Naive thymus-derived CD4-positive, alpha-beta T cell (primary cell): Measurements from ENCODE around the gene LSAMP. TPM values are rescaled to one million over a fixed set of nuclear protein-coding genes. Genes with fewer than 3 reads are reported as not detected.

Experiments
- ATAC-seq: fragments of 150-1000 bp; cut with Tn5 transposase; 2 replicates; pipeline ENCODE4 v1.10.0; 2021; ENCODE audit warnings: mild to moderate bottlenecking, moderate library complexity
- CTCF ChIA-PET: fragments of 350-600 bp; sonication (Branson Sonifier 250); formaldehyde crosslinking; loops from one replicate; lab custom pipeline; 2021; ENCODE audit warnings: antibody characterized with exemption; lab: Charles Lee
- POLR2A ChIA-PET: fragments of 350-600 bp; sonication (Branson Sonifier 250); formaldehyde crosslinking; loops from one replicate; lab custom pipeline; 2021; ENCODE audit warnings: antibody characterized with exemption, inconsistent platforms; lab: Charles Lee
- DNase-seq, 9 donors: peaks; one replicate each; pipeline versions ENCODE4 v3.0.0 to v3.0.0-alpha.2; 2020 to 2022; ENCODE audit warnings: mixed read lengths in 1 of 9
- H3K27ac ChIP-seq: one replicate; pipeline ENCODE4 v1.7.0; 2013; ENCODE audit warnings: mild to moderate bottlenecking, low read depth, low read length, moderate library complexity
- H3K27me3 ChIP-seq, 2 donors: one replicate each; pipeline ENCODE4 v1.7.0; 2013; ENCODE audit warnings: low read length in 2 of 2, mild to moderate bottlenecking in 2 of 2, moderate library complexity in 2 of 2; ENCODE audit not compliant: control insufficient read depth in 2 of 2, insufficient read depth in 2 of 2
- H3K36me3 ChIP-seq, 3 experiments: 1 replicate in 2 of 3; 2 replicates in 1 of 3; pipeline ENCODE4 v1.7.0; 2013; ENCODE audit warnings: low read length in 3 of 3, mild to moderate bottlenecking in 3 of 3, moderate library complexity in 1 of 3; ENCODE audit not compliant: insufficient read depth in 3 of 3, control insufficient read depth in 2 of 3
- H3K4me1 ChIP-seq, 2 donors: one replicate each; pipeline ENCODE4 v1.7.0; 2013; ENCODE audit warnings: low read length in 2 of 2, mild to moderate bottlenecking in 2 of 2, moderate library complexity in 1 of 2; ENCODE audit not compliant: control insufficient read depth in 2 of 2, insufficient read depth in 2 of 2
- H3K4me3 ChIP-seq: 2 replicates; pipeline ENCODE4 v1.7.0; 2013; ENCODE audit warnings: mild to moderate bottlenecking, low read length
- H3K9me3 ChIP-seq, 3 experiments: 1 replicate in 2 of 3; 2 replicates in 1 of 3; pipeline ENCODE4 v1.7.0; 2013; ENCODE audit warnings: low read length in 3 of 3; ENCODE audit not compliant: control insufficient read depth in 2 of 3
- H3K27ac Mint-ChIP-seq, 9 donors: one replicate each; pipeline ENCODE4 v1.8.0; 2020 to 2022; ENCODE audit warnings: mixed read lengths in 9 of 9, mild to moderate bottlenecking in 8 of 9, moderate library complexity in 5 of 9, inconsistent platforms in 2 of 9
- H3K27me3 Mint-ChIP-seq, 5 donors: one replicate each; pipeline ENCODE4 v1.8.0; 2021 to 2022; ENCODE audit warnings: mixed read lengths in 5 of 5, mild to moderate bottlenecking in 1 of 5
- H3K36me3 Mint-ChIP-seq, 5 donors: one replicate each; pipeline ENCODE4 v1.8.0; 2020 to 2022; ENCODE audit warnings: mixed read lengths in 5 of 5, mild to moderate bottlenecking in 3 of 5, inconsistent platforms in 1 of 5
- H3K4me1 Mint-ChIP-seq, 7 donors: one replicate each; pipeline ENCODE4 v1.8.0; 2020 to 2022; ENCODE audit warnings: mixed read lengths in 7 of 7, mild to moderate bottlenecking in 3 of 7, inconsistent platforms in 1 of 7
- H3K4me3 Mint-ChIP-seq, 10 donors: one replicate each; pipeline ENCODE4 v1.8.0; 2020 to 2022; ENCODE audit warnings: mild to moderate bottlenecking in 10 of 10, mixed read lengths in 10 of 10, moderate library complexity in 6 of 10, inconsistent platforms in 2 of 10
- H3K9me3 Mint-ChIP-seq, 11 donors: one replicate each; pipeline ENCODE4 v1.8.0; 2020 to 2022; ENCODE audit warnings: mixed read lengths in 11 of 11, mild to moderate bottlenecking in 4 of 11, inconsistent platforms in 1 of 11, moderate library complexity in 1 of 11
- intact Hi-C, 2 donors: fragments of 100-400 bp; cut with micrococcal nuclease; formaldehyde crosslinking; loops; one replicate each; pipeline ENCODE4 v1.15.1; 2023
- polyA plus RNA-seq, 2 donors: library from polyadenylated mRNA; unstranded; fragments of 300-500 nt; fragmentation: Illumina TruSeq; gene quantifications; one replicate each; pipeline ENCODE4 v1.2.3, GENCODE V29; 2021
- total RNA-seq, 6 experiments: library from RNA in 5 of 6; stranded (reverse) in 5 of 6; gene quantifications; 1 replicate in 5 of 6; 2 replicates in 1 of 6; pipeline ENCODE4 v1.2.3 and lab custom pipeline; 2021 to 2026

LSAMP gene
- total and polyA plus RNA-seq, 7 experiments from 2014 or later: not detected

- DNase-seq: peak in 8 of 9 donors; percentile 26 to 67 (median 62)
- ATAC-seq: peak; percentile 97
- Mint-ChIP-seq H3K27me3 (peaks cover 0 to 9% (median 0%) of the 10 kb centered on the region in 5 donors), H3K27ac (no peak overlapping the region), H3K9me3 (no peaks in the 10 kb centered on the region), H3K36me3 (no peaks in the 10 kb centered on the region), H3K4me1 (peaks cover 0 to 2% (median 0%) of the 10 kb centered on the region in 7 donors), H3K4me3 (no peak overlapping the region)
- Histone ChIP-seq H3K36me3 (no peaks in the 10 kb centered on the region), H3K4me3 (no peak overlapping the region), H3K27ac (no peak overlapping the region), H3K9me3 (no peaks in the 10 kb centered on the region), H3K27me3 (no peaks in the 10 kb centered on the region), H3K4me1 (no peaks in the 10 kb centered on the region)
- CTCF ChIA-PET: interaction anchor here (0.6 to 1.3 kb wide), 7 partner anchors 8 to 1399 kb away, joined by 3 to 4 read pairs (median 3); no protein-coding TSS in a partner anchor
- POLR2A ChIA-PET: no interaction called here
- intact Hi-C loops: loop anchor here (1.0 to 10.0 kb wide), 5 partner anchors 36 to 1983 kb away; partner anchors contain the start of gene GRAMD1C (in 1 of the 2)
Measured at GRCh38 chr3:115819785-115820384, 625.4 kb downstream of the LSAMP start.

DNA sequence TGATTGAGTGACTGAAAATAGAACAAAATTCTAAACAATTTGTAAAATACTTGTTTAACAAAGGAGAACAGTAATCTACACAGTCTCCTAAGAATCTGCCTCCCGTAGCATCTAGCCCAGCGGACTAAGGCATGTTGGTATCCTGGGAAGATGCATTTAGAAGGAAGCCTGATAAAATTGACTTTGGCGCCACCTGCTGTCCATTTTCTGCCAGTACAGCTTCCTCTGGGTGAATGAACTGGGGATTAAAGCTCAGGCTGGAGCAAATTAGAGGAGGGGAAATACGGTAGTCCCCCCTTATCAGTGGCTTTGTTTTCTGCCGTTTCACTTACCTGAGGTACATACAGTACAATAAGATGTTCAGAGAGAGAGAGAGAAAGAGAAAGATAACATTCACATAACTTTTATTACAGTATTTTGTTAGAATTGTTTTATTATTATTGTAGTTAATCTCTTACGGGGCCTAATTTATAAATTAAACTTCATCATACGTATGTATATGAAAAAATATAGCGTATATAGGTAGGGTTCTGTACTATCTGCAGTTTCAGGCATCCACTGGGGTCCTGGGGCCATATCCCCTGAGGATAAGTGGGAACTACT, 630.4 kb downstream of the LSAMP start:
- POLR2A ChIA-PET: no interaction called here
- peaks cover 0 to 5% (median 0%) of the 10 kb centered on the region in 7 donors for H3K4me1 Mint-ChIP-seq
- CTCF ChIA-PET: interaction anchor here (0.5 to 1.9 kb wide), 7 partner anchors 9 to 1527 kb away, joined by 3 to 7 read pairs (median 4); no protein-coding TSS in a partner anchor
- peak overlapping the region in 1 of 9 donors; percentile 69 for H3K27ac Mint-ChIP-seq
- H3K27me3 Mint-ChIP-seq: peaks cover 0 to 31% (median 12%) of the 10 kb centered on the region in 5 donors
- Histone ChIP-seq H3K9me3 (no peaks in the 10 kb centered on the region), H3K27me3 (no peaks in the 10 kb centered on the region), H3K36me3 (no peaks in the 10 kb centered on the region), H3K4me1 (no peaks in the 10 kb centered on the region), H3K27ac (no peak overlapping the region), H3K4me3 (no peak overlapping the region)
- H3K36me3 Mint-ChIP-seq: no peaks in the 10 kb centered on the region
- H3K4me3 Mint-ChIP-seq: no peak overlapping the region
- peak; percentile 21 to 65 (median 46) for DNase-seq
- no peaks in the 10 kb centered on the region for H3K9me3 Mint-ChIP-seq
- intact Hi-C loops: loop anchor here (1.0 to 10.0 kb wide), 16 partner anchors 22 to 1978 kb away; partner anchors contain the start of gene GRAMD1C (in 1 of the 2)
- peak; percentile 61 for ATAC-seq

- no peak overlapping the region for H3K4me3 Mint-ChIP-seq
- H3K27ac Mint-ChIP-seq: no peak overlapping the region
- POLR2A ChIA-PET: no interaction called here
- Histone ChIP-seq H3K4me3 (no peak overlapping the region), H3K36me3 (no peaks in the 10 kb centered on the region), H3K4me1 (no peaks in the 10 kb centered on the region), H3K9me3 (no peaks in the 10 kb centered on the region), H3K27ac (no peak overlapping the region), H3K27me3 (no peaks in the 10 kb centered on the region)
- H3K4me1 Mint-ChIP-seq: peaks cover 0 to 5% (median 0%) of the 10 kb centered on the region in 7 donors
- DNase-seq: no peak
- intact Hi-C loops: loop anchor here (1.0 to 10.0 kb wide), 13 partner anchors 21 to 1662 kb away; no protein-coding TSS in a partner anchor
- H3K27me3 Mint-ChIP-seq: peaks cover 0 to 38% (median 18%) of the 10 kb centered on the region in 5 donors
- H3K9me3 Mint-ChIP-seq: no peaks in the 10 kb centered on the region
- CTCF ChIA-PET: interaction anchor here (1.0 kb wide), 1 partner anchor 12 kb away, joined by 4 read pairs; no protein-coding TSS in a partner anchor
- ATAC-seq: no peak
- H3K36me3 Mint-ChIP-seq: no peaks in the 10 kb centered on the region
Measured at GRCh38 chr3:115814006-115814405, 631.3 kb downstream of the LSAMP start.

DNA sequence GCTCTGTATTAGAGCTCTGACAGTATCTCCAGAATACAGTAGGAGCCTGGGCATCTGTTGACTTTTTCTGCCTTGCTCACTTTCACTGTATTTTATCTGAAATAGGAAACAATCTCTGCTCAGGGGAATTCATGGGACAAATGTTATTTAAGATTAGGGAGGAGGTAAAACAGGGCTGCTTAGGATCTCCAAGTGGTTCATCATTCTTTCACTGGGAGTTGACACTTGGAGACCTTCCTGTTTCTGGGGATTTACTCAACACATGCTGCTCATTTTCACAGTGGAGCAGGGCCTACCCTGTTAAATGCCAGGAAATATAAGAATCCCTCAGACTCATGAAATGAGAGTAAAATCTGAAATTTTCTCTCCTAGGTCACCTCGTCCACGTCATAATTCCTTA, 636.5 kb downstream of the LSAMP start:
- H3K4me1 ChIP-seq: no peaks in the 10 kb centered on the region
- Mint-ChIP-seq H3K9me3 (no peaks in the 10 kb centered on the region), H3K27ac (no peak overlapping the region), H3K27me3 (peaks cover 7 to 48% (median 37%) of the 10 kb centered on the region in 5 donors), H3K4me1 (peaks cover 0 to 3% (median 0%) of the 10 kb centered on the region in 7 donors), H3K36me3 (no peaks in the 10 kb centered on the region), H3K4me3 (no peak overlapping the region)
- no peaks in the 10 kb centered on the region for H3K9me3 ChIP-seq
- no peaks in the 10 kb centered on the region for H3K27me3 ChIP-seq
- CTCF ChIA-PET: interaction anchor here (1.5 kb wide), 1 partner anchor 9 kb away, joined by 4 read pairs; no protein-coding TSS in a partner anchor
- no peak overlapping the region for H3K4me3 ChIP-seq
- DNase-seq: no peak
- H3K27ac ChIP-seq: no peak overlapping the region
- intact Hi-C loops: no loop called here
- no peaks in the 10 kb centered on the region for H3K36me3 ChIP-seq
- ATAC-seq: no peak
- POLR2A ChIA-PET: no interaction called here

GRCh38 chr3:115808244-115808643, 637.0 kb downstream of the LSAMP start:
- Histone ChIP-seq H3K27me3 (no peaks in the 10 kb centered on the region), H3K4me1 (no peaks in the 10 kb centered on the region), H3K9me3 (no peaks in the 10 kb centered on the region), H3K27ac (no peak overlapping the region), H3K36me3 (no peaks in the 10 kb centered on the region), H3K4me3 (no peak overlapping the region)
- intact Hi-C loops: no loop called here
- Mint-ChIP-seq H3K4me3 (no peak overlapping the region), H3K27me3 (peaks cover 9 to 54% (median 43%) of the 10 kb centered on the region in 5 donors), H3K9me3 (no peaks in the 10 kb centered on the region), H3K4me1 (peaks cover 0 to 3% (median 0%) of the 10 kb centered on the region in 7 donors), H3K27ac (no peak overlapping the region), H3K36me3 (no peaks in the 10 kb centered on the region)
- ATAC-seq (no peak), DNase-seq (no peak)
- ChIA-PET POLR2A (no interaction called here), CTCF (interaction anchor here (1.5 kb wide), 1 partner anchor 9 kb away, joined by 4 read pairs; no protein-coding TSS in a partner anchor)

DNA sequence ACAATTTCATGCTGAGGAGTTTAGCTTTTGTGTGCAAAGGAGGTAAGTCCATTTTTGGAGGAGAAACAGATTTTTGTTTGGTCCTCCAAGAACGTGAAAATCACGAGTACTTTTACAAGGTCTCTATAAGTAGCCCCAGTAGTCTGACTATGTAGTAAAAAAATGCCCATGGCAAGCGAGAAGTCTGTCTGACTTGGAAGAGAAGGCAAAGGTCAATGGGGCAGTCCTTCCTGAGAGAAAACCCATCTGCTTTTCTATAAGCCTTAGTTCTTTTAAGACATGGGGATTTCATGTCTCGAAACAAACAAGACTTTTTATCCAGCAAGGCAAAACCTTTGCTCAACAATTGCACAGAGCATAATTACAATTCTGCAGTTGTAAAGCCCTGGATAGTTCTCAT, 638.8 kb downstream of the LSAMP start:
- Histone ChIP-seq H3K36me3 (no peaks in the 10 kb centered on the region), H3K27ac (no peak overlapping the region), H3K27me3 (no peaks in the 10 kb centered on the region), H3K4me3 (no peak overlapping the region), H3K4me1 (no peaks in the 10 kb centered on the region), H3K9me3 (no peaks in the 10 kb centered on the region)
- ChIA-PET CTCF (no interaction called here), POLR2A (no interaction called here)
- intact Hi-C loops: no loop called here
- no peak overlapping the region for H3K4me3 Mint-ChIP-seq
- peaks cover 0 to 3% (median 0%) of the 10 kb centered on the region in 7 donors for H3K4me1 Mint-ChIP-seq
- no peak for DNase-seq
- no peak for ATAC-seq
- no peaks in the 10 kb centered on the region for H3K9me3 Mint-ChIP-seq
- H3K27me3 Mint-ChIP-seq: peaks cover 14 to 64% (median 57%) of the 10 kb centered on the region in 5 donors
- H3K27ac Mint-ChIP-seq: no peak overlapping the region
- H3K36me3 Mint-ChIP-seq: no peaks in the 10 kb centered on the region
